ENCODE data around the gene ALG1L2.
"Not testable (repeated sequence)": the region's sequence is repeated elsewhere in the genome, so short reads cannot be mapped to it uniquely, and the experiment has no call there.

The ALG1L2 gene

GRCh38 chr3:130094491-130094941, 12.9 kb downstream of the ALG1L2 start:
- not testable (repeated sequence) for ATAC-seq

- not testable (repeated sequence) for ATAC-seq
These were observed 14.2 kb downstream of the ALG1L2 start for GRCh38 chr3:130095858-130096257.

- ATAC-seq, result not testable (repeated sequence)
These were observed 15.5 kb downstream of the ALG1L2 start for GRCh38 chr3:130097096-130097495.

- ATAC-seq, result not testable (repeated sequence)
These were observed 16.3 kb downstream of the ALG1L2 start for GRCh38 chr3:130097690-130098638.

- ATAC-seq, result not testable (repeated sequence)
These were observed 17.2 kb downstream of the ALG1L2 start for GRCh38 chr3:130098639-130099385.

- not testable (repeated sequence) for ATAC-seq
These were observed 20.9 kb downstream of the ALG1L2 start for GRCh38 chr3:130102545-130102944.

GRCh38 chr3:130104191-130104590, 22.6 kb downstream of the ALG1L2 start:
- not testable (repeated sequence) for ATAC-seq

GRCh38 chr3:130107333-130107995, 25.8 kb downstream of the ALG1L2 start:
- ATAC-seq, result not testable (repeated sequence)

- not testable (repeated sequence) for ATAC-seq
These were observed 27.4 kb downstream of the ALG1L2 start for GRCh38 chr3:130108836-130109585.

GRCh38 chr3:130110386-130111169, 28.9 kb downstream of the ALG1L2 start:
- ATAC-seq, result not testable (repeated sequence)

- peak; percentile 100 for ATAC-seq
These were observed 29.7 kb downstream of the ALG1L2 start for GRCh38 chr3:130111185-130111864.

- peak; percentile 32 to 57 for ATAC-seq
These were observed 30.5 kb downstream of the ALG1L2 start for GRCh38 chr3:130111865-130112747.

- ATAC-seq, result not testable (repeated sequence)
These were observed 31.1 kb downstream of the ALG1L2 start for GRCh38 chr3:130112748-130113073.

GRCh38 chr3:130115400-130115799, 33.8 kb downstream of the ALG1L2 start:
- ATAC-seq, result not testable (repeated sequence)

- no peak for ATAC-seq
These were observed 36.3 kb downstream of the ALG1L2 start for GRCh38 chr3:130117933-130118332.

GRCh38 chr3:130119824-130120223, 38.2 kb downstream of the ALG1L2 start:
- ATAC-seq, result not testable (repeated sequence)

- not testable (repeated sequence) for ATAC-seq
These were observed 38.7 kb downstream of the ALG1L2 start for GRCh38 chr3:130120291-130120690.

- ATAC-seq, result not testable (repeated sequence)
These were observed 41.5 kb downstream of the ALG1L2 start for GRCh38 chr3:130122891-130123775.

Data from activated CD4-positive, CD25-positive, alpha-beta regulatory T cell treated with anti-CD3 and anti-CD28 coated beads, Interleukin-2, amount 50 U/mL, for 24 hours (primary cell).